ENCODE results near the gene KLHDC7A.

GRCh38 chr1:18531503-18531845 is 50.7 kb downstream of the KLHDC7A start:
- TF ChIP-seq REST (IDR thresholded peaks at IDR 0.05; ENCODE audit: borderline replicate concordance) (no peak), EZH2 (IDR thresholded peaks at IDR 0.05; ENCODE audit: borderline replicate concordance, insufficient read depth, low read length, poor library complexity, severe bottlenecking) (no peak), CTCF (IDR thresholded peaks at IDR 0.05; ENCODE audit: poor library complexity, severe bottlenecking) (no peak), EP300 (conservative IDR thresholded peaks at IDR 0.05; ENCODE audit: poor library complexity, severe bottlenecking) (no peak), TAF1 (IDR thresholded peaks at IDR 0.05; ENCODE audit: low read depth) (no peak), RAD21 (conservative IDR thresholded peaks at IDR 0.05) (no peak), POLR2AphosphoS5 (IDR thresholded peaks at IDR 0.05) (no peak), MXI1 (conservative IDR thresholded peaks at IDR 0.05; ENCODE audit: poor library complexity, severe bottlenecking) (no peak), SMC3 (conservative IDR thresholded peaks at IDR 0.05; ENCODE audit: poor library complexity) (no peak)
